HFFc6 (cell line): ENCODE measurements around the gene CALN1. TPM values are rescaled to one million over a fixed set of nuclear protein-coding genes. Genes with fewer than 3 reads are reported as not detected.
"Not testable (repeated sequence)": the region's sequence is repeated elsewhere in the genome, so short reads cannot be mapped to it uniquely, and the experiment has no call there.

Experiments used
- DNase-seq: peaks from one replicate; pipeline ENCODE4 v3.0.0-alpha.2; 2018
- H3K27ac Mint-ChIP-seq: 2 replicates; pipeline ENCODE4 v1.8.0; 2020; ENCODE audit warnings: mild to moderate bottlenecking, mixed read lengths
- H3K27me3 Mint-ChIP-seq: 2 replicates; pipeline ENCODE4 v1.8.0; 2021; ENCODE audit warnings: mild to moderate bottlenecking, moderate library complexity, mixed read lengths; ENCODE audit not compliant: insufficient read depth
- H3K36me3 Mint-ChIP-seq: 2 replicates; pipeline ENCODE4 v1.8.0; 2021; ENCODE audit warnings: low read depth, mixed read lengths
- H3K4me1 Mint-ChIP-seq: 2 replicates; pipeline ENCODE4 v1.8.0; 2020; ENCODE audit warnings: low read depth, mixed read lengths
- H3K4me3 Mint-ChIP-seq: 2 replicates; pipeline ENCODE4 v1.8.0; 2020; ENCODE audit warnings: mild to moderate bottlenecking, moderate library complexity, mixed read lengths
- H3K9me3 Mint-ChIP-seq: 2 replicates; pipeline ENCODE4 v1.8.0; 2020; ENCODE audit warnings: mild to moderate bottlenecking, mixed read lengths
- total RNA-seq, 6 experiments: library from RNA; stranded (reverse); fragmentation: NEBNext Ultra II Directional; extraction: Animal tissue kit (Norgen Biotek cat#: 25700); gene quantifications; 2 replicates in 1 of 6; 3 replicates in 5 of 6; pipeline ENCODE4 v1.2.3, GENCODE V29; 2021
- TF ChIP-seq, protein P1 (sequence below): fragments of 200-600 bp; sonication (generic); IDR thresholded peaks from 2 replicates; pipeline ENCODE4 v1.5.0; 2021; ENCODE audit warnings: antibody characterized with exemption, mild to moderate bottlenecking

The CALN1 gene
- total RNA-seq, 6 experiments from 2014 or later = not detected

DNA sequence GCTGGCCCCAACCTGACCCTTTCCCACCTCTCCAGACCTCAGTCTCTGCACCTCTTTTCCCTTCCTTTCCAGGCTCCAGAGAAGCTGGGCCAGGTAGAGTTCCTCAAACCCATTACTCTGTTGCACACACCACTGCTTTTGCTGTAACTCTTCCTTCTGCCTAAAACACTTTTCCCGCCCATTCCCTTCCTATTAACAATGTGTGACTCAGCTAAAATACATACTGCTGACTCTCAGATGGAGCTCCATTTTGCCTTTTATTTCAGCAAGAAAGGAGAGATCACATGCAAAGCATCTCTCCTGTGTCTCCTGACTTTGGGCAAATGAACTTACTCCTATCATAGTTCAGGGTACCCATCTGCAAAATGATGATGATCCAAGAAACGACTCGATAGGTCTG is 201.0 kb downstream of the CALN1 start:
- no peak for DNase-seq
- H3K36me3 Mint-ChIP-seq = no peaks in the 10 kb centered on the region
- peaks cover 14% of the 10 kb centered on the region for H3K9me3 Mint-ChIP-seq
- no peak overlapping the region for H3K4me3 Mint-ChIP-seq
- TF ChIP-seq, protein P1, sequence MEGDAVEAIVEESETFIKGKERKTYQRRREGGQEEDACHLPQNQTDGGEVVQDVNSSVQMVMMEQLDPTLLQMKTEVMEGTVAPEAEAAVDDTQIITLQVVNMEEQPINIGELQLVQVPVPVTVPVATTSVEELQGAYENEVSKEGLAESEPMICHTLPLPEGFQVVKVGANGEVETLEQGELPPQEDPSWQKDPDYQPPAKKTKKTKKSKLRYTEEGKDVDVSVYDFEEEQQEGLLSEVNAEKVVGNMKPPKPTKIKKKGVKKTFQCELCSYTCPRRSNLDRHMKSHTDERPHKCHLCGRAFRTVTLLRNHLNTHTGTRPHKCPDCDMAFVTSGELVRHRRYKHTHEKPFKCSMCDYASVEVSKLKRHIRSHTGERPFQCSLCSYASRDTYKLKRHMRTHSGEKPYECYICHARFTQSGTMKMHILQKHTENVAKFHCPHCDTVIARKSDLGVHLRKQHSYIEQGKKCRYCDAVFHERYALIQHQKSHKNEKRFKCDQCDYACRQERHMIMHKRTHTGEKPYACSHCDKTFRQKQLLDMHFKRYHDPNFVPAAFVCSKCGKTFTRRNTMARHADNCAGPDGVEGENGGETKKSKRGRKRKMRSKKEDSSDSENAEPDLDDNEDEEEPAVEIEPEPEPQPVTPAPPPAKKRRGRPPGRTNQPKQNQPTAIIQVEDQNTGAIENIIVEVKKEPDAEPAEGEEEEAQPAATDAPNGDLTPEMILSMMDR = no peak
- no peaks in the 10 kb centered on the region for H3K27me3 Mint-ChIP-seq
- peaks cover 6% of the 10 kb centered on the region; the same call in 1 of the 2 replicates for H3K4me1 Mint-ChIP-seq
- no peak overlapping the region for H3K27ac Mint-ChIP-seq

DNA sequence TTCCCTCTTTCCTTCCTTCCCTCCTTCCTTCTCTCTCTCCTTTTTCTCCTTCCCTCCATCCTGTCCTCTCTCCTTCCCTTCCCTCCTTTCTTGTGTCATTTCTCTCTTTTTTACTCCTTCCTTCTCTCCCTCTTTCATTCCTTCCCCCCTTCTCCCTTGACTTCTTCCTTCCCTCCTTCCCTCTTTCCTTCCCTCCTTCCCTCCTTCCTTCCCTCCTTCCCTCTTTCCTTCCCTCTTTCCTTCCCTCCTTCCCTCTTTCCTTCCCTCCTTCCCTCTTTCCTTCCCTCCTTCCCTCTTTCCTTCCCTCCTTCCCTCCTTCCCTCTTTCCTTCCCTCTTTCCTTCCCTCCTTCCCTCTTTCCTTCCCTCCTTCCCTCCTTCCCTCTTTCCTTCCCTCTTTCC is 203.1 kb downstream of the CALN1 start:
- not testable (repeated sequence) for H3K9me3 Mint-ChIP-seq, H3K27ac Mint-ChIP-seq, H3K4me3 Mint-ChIP-seq, H3K36me3 Mint-ChIP-seq, H3K4me1 Mint-ChIP-seq, H3K27me3 Mint-ChIP-seq, DNase-seq

DNA sequence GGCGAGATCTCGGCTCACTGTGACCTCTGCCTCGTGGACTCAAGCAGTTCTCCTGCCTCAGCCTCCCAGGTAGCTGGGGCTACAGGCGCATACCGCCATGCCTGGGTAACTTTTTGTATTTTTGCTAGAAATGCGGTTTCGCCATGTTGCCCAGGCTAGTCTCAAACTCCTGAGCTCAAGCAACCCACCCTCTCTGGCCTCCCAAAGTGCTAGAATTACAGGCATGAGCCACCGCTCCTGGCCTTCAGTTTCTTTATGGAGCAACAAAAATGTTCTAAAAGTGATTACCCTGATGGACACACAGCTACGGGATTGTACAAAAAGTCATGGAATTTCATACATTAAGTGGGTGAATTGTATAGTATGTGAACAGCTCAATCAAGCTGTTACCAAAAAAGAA is 216.0 kb downstream of the CALN1 start:
- DNase-seq = no peak
- Mint-ChIP-seq H3K27ac (no peak overlapping the region), H3K27me3 (peaks cover 3% of the 10 kb centered on the region; the same call in 1 of the 2 replicates), H3K4me1 (no peaks in the 10 kb centered on the region), H3K36me3 (peaks cover 4% of the 10 kb centered on the region; the same call in 1 of the 2 replicates), H3K4me3 (no peak overlapping the region), H3K9me3 (peaks cover 21% of the 10 kb centered on the region)
- TF ChIP-seq, protein P1 = no peak

DNA sequence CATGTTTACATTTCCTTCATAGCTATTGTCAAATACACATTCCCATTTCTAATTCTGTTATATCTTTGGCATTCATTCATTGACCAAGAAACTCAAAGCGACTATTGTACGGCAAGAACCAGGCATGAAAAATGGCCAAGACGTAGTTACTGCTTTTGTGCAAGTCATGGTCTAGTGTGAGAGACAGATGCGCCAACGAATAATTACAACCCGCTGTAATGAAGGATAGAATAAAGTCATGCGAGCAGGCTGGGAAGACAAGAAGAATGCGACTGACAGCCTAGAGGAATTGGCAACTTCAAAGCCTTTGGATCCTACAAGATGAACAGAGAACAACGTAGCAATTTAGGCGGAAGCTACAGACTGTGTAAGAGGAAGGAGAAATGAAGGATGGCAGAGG is 221.2 kb downstream of the CALN1 start:
- H3K4me1 Mint-ChIP-seq = no peaks in the 10 kb centered on the region

DNA sequence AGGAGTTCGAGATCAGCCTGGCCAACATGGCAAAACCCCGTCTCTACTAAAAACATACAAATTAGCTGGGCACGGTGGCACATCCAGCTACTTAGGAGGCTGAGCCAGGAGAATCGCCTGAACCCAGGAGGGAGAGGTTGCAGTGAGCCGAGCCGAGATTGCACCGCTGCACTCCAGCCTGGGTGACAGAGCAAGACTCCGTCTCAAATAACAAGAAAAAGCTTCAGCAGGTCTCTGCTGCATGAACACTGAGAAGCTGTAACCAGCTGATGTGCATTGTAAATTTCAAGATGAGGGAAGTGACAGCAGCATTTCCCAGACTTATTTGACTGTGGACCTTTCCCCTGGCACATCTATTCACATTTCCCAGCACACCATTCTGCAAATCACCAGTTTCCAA is 222.0 kb downstream of the CALN1 start:
- no peak overlapping the region for H3K4me3 Mint-ChIP-seq
- no peaks in the 10 kb centered on the region for H3K36me3 Mint-ChIP-seq
- no peak overlapping the region for H3K27ac Mint-ChIP-seq
- H3K27me3 Mint-ChIP-seq = no peaks in the 10 kb centered on the region
- no peaks in the 10 kb centered on the region for H3K4me1 Mint-ChIP-seq
- TF ChIP-seq, protein P1 = no peak
- DNase-seq = no peak
- peaks cover 10% of the 10 kb centered on the region; the same call in 1 of the 2 replicates for H3K9me3 Mint-ChIP-seq

More for the DNA sequence above, 221.2 kb downstream of the CALN1 start:
- no peaks in the 10 kb centered on the region for H3K36me3 Mint-ChIP-seq
- H3K27me3 Mint-ChIP-seq = no peaks in the 10 kb centered on the region
- no peak overlapping the region for H3K4me3 Mint-ChIP-seq
- TF ChIP-seq, protein P1 = no peak
- H3K27ac Mint-ChIP-seq = no peak overlapping the region
- no peak for DNase-seq
- H3K9me3 Mint-ChIP-seq = peaks cover 9% of the 10 kb centered on the region; the same call in 1 of the 2 replicates

DNA sequence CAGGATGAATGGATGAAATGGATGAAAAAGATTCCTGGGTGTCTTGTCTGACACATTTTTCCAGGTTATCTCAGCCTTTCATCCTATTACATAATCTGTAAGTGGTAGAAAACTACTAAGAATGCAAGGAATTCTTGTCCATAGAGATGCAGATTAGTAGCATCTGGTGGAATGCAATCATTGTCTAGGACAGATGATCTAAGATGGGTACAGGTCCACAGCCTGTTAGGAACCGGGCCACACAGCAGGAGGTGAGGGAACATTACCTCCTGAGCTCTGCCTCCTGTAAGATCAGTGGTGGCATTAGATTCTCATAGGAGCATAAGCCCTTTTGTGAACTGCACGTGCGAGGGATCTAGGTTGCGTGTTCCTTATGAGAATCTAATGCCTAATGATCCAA is 225.0 kb downstream of the CALN1 start:
- no peak for DNase-seq
- TF ChIP-seq, protein P1 = no peak
- no peak overlapping the region for H3K27ac Mint-ChIP-seq
- peaks cover 15% of the 10 kb centered on the region; the same call in 1 of the 2 replicates for H3K9me3 Mint-ChIP-seq
- H3K27me3 Mint-ChIP-seq = peaks cover 1% of the 10 kb centered on the region; the same call in 1 of the 2 replicates
- no peak overlapping the region for H3K4me3 Mint-ChIP-seq
- H3K4me1 Mint-ChIP-seq = no peaks in the 10 kb centered on the region
- no peaks in the 10 kb centered on the region; the same call in 1 of the 2 replicates for H3K36me3 Mint-ChIP-seq
